B cell (primary cell): ENCODE measurements around the gene PDCD11.

Source experiments
- CTCF ChIP-seq: fragments of 200-600 bp; IDR thresholded peaks from one replicate; pipeline ENCODE4 v1.8.0; 2022; ENCODE audit warnings: antibody characterized with exemption, mild to moderate bottlenecking
- EZH2 ChIP-seq: IDR thresholded peaks from 2 replicates; pipeline ENCODE4 v1.6.1; 2012; ENCODE audit warnings: borderline replicate concordance, low read depth, mild to moderate bottlenecking, moderate library complexity, low read length; ENCODE audit not compliant: insufficient read depth, poor library complexity, severe bottlenecking

GRCh38 chr10:103451831-103452505, 55.5 kb downstream of the PDCD11 start, which contains the start of gene CALHM2:
- TF ChIP-seq CTCF (no peak), EZH2 (no peak)
